ENCODE measurements around the gene SLC1A2. TPM values are rescaled to one million over a fixed set of nuclear protein-coding genes. Genes with fewer than 3 reads are reported as not detected.

Gene SLC1A2
- total RNA-seq, 1 donor from 2014 or later, result 1.9 TPM

- Mint-ChIP-seq H3K27ac (no peak overlapping the region), H3K36me3 (no peaks in the 10 kb centered on the region), H3K9me3 (no peaks in the 10 kb centered on the region), H3K4me1 (no peaks in the 10 kb centered on the region), H3K27me3 (ENCODE audit: low read depth) (peaks cover 12% of the 10 kb centered on the region), H3K4me3 (no peak overlapping the region)
- no peak for DNase-seq (ENCODE audit: low spot score in 2 of 2, unreplicated experiment in 2 of 2)
- TF ChIP-seq CTCF (IDR thresholded peaks at IDR 0.05; ENCODE audit: unreplicated experiment), result no peak
Observed at GRCh38 chr11:35250192-35250591, 169.2 kb downstream of the SLC1A2 start.

GRCh38 chr11:35248558-35249323, 170.6 kb downstream of the SLC1A2 start:
- Mint-ChIP-seq H3K4me3 (no peak overlapping the region), H3K27ac (no peak overlapping the region), H3K9me3 (peaks cover 4% of the 10 kb centered on the region), H3K27me3 (ENCODE audit: low read depth) (peaks cover 6% of the 10 kb centered on the region), H3K36me3 (no peaks in the 10 kb centered on the region), H3K4me1 (no peaks in the 10 kb centered on the region)
- DNase-seq (ENCODE audit: low spot score in 2 of 2, unreplicated experiment in 2 of 2), result no peak
- no peak for TF ChIP-seq CTCF (IDR thresholded peaks at IDR 0.05; ENCODE audit: unreplicated experiment)

DNA sequence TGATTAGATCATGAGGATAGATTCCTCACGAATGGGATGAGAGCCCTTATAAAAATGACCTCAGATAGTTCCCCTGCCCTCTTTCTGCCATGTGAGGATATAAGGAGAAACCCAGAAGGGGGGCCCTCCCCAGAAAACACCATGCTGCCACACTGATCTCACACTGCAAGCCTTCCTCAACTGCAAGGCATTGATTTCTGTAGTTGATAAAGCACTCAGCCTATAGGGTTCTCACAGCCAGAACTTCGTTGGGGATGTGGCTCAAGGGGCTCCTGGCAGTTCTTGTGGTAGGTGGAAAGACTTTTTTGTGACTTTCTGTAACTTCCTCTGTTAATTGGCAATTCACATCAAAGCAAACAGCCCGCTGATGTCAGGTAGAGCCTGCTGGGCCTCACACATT, 171.5 kb downstream of the SLC1A2 start:
- Mint-ChIP-seq H3K36me3 (no peaks in the 10 kb centered on the region), H3K4me1 (no peaks in the 10 kb centered on the region), H3K9me3 (peaks cover 4% of the 10 kb centered on the region), H3K27ac (no peak overlapping the region), H3K4me3 (no peak overlapping the region), H3K27me3 (ENCODE audit: low read depth) (peaks cover 6% of the 10 kb centered on the region)
- no peak for TF ChIP-seq CTCF (IDR thresholded peaks at IDR 0.05; ENCODE audit: unreplicated experiment)
- DNase-seq (ENCODE audit: low spot score in 2 of 2, unreplicated experiment in 2 of 2), result no peak

DNA sequence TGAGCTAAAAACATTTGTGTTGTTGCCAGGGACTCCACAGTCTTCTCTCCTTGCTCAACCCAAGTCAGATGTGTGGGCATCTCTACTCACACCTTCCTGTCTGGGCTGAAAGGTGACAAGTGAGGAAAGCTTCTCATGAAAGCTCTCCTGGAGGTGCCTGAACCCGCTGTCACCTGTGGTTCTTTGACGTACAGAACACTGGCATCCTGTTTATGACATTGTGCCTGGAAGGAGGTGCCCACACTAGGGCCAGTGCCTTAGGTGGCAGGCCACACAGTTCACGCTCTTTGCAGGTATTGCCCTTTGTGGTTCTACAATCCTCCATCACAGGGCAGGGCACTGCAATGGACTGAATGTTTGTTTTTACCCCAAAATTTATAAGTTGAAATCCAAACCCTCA, 171.9 kb downstream of the SLC1A2 start:
- Mint-ChIP-seq H3K27ac (no peak overlapping the region), H3K4me1 (no peaks in the 10 kb centered on the region), H3K4me3 (no peak overlapping the region), H3K27me3 (ENCODE audit: low read depth) (peaks cover 5% of the 10 kb centered on the region), H3K36me3 (no peaks in the 10 kb centered on the region), H3K9me3 (peaks cover 4% of the 10 kb centered on the region)
- TF ChIP-seq CTCF (IDR thresholded peaks at IDR 0.05; ENCODE audit: unreplicated experiment), result no peak
- no peak for DNase-seq (ENCODE audit: low spot score in 2 of 2, unreplicated experiment in 2 of 2)

- Mint-ChIP-seq H3K27me3 (ENCODE audit: low read depth) (peaks cover 5% of the 10 kb centered on the region), H3K27ac (no peak overlapping the region), H3K4me1 (no peaks in the 10 kb centered on the region), H3K4me3 (no peak overlapping the region), H3K36me3 (no peaks in the 10 kb centered on the region), H3K9me3 (peaks cover 4% of the 10 kb centered on the region)
- no peak for DNase-seq (ENCODE audit: low spot score in 2 of 2, unreplicated experiment in 2 of 2)
- TF ChIP-seq CTCF (IDR thresholded peaks at IDR 0.05; ENCODE audit: unreplicated experiment), result no peak
Observed at GRCh38 chr11:35246745-35247144, 172.6 kb downstream of the SLC1A2 start.

Measured in mesothelial cell of epicardium (in vitro differentiated cells).